ENCODE data around the gene NID2. TPM values are rescaled to one million over a fixed set of nuclear protein-coding genes. Genes with fewer than 3 reads are reported as not detected.

NID2 gene
- total RNA-seq, 1 donor from 2014 or later = 42.5 TPM

DNA sequence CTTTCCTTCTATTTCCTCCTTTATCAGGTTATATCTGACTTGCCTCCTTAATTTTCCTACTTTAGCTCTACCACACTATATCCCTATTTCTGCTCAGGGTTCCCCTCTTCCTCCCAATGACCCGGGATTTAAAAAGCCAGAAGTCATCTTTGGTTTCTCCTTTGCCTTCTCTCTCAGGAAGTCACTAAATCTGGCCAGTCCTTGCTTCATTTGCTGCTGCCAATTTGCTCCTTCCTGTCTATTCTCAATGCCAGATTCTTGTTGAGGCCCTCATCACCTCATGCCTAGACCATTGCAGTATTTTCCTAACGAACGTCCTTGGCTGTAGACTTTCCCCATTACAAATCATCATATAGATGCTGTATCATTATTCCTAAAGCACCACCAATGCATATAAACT, 26.5 kb upstream of the NID2 start:
- Mint-ChIP-seq H3K4me1 (peaks cover 9% of the 10 kb centered on the region), H3K4me3 (no peak overlapping the region), H3K9me3 (peaks cover 1% of the 10 kb centered on the region), H3K36me3 (ENCODE audit: low read depth) (no peaks in the 10 kb centered on the region), H3K27ac (ENCODE audit: unreplicated experiment) (no peak overlapping the region), H3K27me3 (ENCODE audit: low read depth) (no peaks in the 10 kb centered on the region)
- no peak for DNase-seq (ENCODE audit: low read depth, low spot score)
- TF ChIP-seq, protein P1, sequence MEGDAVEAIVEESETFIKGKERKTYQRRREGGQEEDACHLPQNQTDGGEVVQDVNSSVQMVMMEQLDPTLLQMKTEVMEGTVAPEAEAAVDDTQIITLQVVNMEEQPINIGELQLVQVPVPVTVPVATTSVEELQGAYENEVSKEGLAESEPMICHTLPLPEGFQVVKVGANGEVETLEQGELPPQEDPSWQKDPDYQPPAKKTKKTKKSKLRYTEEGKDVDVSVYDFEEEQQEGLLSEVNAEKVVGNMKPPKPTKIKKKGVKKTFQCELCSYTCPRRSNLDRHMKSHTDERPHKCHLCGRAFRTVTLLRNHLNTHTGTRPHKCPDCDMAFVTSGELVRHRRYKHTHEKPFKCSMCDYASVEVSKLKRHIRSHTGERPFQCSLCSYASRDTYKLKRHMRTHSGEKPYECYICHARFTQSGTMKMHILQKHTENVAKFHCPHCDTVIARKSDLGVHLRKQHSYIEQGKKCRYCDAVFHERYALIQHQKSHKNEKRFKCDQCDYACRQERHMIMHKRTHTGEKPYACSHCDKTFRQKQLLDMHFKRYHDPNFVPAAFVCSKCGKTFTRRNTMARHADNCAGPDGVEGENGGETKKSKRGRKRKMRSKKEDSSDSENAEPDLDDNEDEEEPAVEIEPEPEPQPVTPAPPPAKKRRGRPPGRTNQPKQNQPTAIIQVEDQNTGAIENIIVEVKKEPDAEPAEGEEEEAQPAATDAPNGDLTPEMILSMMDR (conservative IDR thresholded peaks at IDR 0.05) = no peak

DNA sequence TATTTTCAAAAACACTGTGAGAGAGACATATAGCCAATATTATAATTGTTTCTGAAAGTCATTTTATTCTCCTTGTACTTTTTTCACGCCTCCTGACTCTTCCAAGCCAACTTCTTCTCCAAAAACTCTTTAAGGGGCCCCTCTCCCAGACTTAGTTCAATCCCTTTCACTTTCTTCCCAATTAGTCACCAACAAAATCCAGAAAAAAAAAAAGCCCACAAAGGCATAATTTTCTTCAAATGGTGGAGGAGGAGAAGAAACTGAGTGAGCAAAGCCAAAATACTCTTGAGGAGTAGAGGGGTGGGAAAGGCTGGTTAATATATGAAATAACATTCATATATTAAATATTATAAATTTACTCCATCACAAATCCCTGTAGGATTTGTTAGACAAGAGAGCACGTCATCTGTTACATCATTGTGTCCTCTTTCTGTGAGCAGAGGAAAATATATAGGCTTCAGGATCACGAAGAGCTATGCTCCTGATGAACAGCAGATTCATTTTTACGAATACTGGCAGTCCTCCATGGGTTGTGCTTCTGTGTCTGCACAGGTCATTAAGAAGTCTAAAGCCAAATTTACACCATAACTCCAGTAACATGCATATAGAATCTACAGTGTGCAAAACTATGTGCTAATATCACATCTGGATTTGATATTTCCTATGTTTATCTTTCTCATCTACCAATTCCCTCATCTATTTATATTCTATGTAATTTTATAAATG, 25.9 kb upstream of the NID2 start:
- Mint-ChIP-seq H3K27me3 (ENCODE audit: low read depth) (no peaks in the 10 kb centered on the region), H3K27ac (ENCODE audit: unreplicated experiment) (no peak overlapping the region)

DNA sequence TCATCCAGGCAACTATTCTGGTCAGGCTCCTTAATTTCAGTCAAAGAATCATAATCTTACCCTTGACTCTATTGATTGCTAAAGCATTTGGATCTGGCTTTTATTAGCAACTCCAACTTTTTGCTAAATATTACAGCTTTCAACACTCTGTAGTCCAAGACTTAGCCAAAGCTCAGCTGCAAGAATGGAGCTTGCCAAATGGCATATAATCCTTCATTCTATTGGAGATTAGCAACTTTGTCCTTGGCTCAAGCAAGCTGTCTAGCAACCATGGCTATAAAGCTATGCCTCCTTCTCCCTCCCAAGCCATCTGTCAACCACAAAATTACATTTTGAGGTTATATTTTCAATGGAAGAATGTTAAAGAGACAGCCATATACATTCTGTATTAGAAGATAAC, 23.1 kb upstream of the NID2 start:
- H3K27ac Mint-ChIP-seq (ENCODE audit: unreplicated experiment) = no peak overlapping the region

More for the DNA sequence above, 25.9 kb upstream of the NID2 start:
- peaks cover 4% of the 10 kb centered on the region for H3K9me3 Mint-ChIP-seq
- H3K4me3 Mint-ChIP-seq = no peak overlapping the region
- TF ChIP-seq, protein P1 (conservative IDR thresholded peaks at IDR 0.05) = no peak
- H3K36me3 Mint-ChIP-seq (ENCODE audit: low read depth) = no peaks in the 10 kb centered on the region
- DNase-seq (ENCODE audit: low read depth, low spot score) = no peak
- H3K4me1 Mint-ChIP-seq = peaks cover 13% of the 10 kb centered on the region

DNA sequence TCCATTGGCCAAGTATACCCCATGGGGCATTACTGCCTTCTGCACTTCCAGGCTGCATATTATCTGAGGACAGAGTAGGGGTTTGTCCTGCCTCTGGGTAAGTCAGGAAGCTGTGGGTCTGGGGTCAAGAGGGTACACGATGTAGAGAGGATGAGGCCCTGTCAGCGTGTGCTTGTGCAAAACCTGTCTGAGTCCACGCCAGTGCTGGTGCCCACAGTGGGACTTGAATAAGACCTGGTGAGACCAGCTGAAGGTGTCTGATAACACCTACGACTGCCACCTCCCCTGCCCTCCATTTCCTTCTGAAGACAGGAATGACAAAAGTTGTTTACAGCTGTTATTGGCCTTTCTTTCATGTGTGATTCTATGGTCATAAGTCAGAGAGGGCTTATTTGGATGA, 22.1 kb upstream of the NID2 start:
- Mint-ChIP-seq H3K27ac (ENCODE audit: unreplicated experiment) (peak overlapping the region; percentile 57), H3K4me3 (no peak overlapping the region), H3K27me3 (ENCODE audit: low read depth) (no peaks in the 10 kb centered on the region), H3K9me3 (peaks cover 4% of the 10 kb centered on the region), H3K4me1 (peaks cover 20% of the 10 kb centered on the region), H3K36me3 (ENCODE audit: low read depth) (no peaks in the 10 kb centered on the region)
- TF ChIP-seq, protein P1 (conservative IDR thresholded peaks at IDR 0.05) = no peak
- no peak for DNase-seq (ENCODE audit: low read depth, low spot score)

More for the DNA sequence above, 23.1 kb upstream of the NID2 start:
- TF ChIP-seq, protein P1 (conservative IDR thresholded peaks at IDR 0.05) = no peak
- peaks cover 15% of the 10 kb centered on the region for H3K4me1 Mint-ChIP-seq
- no peaks in the 10 kb centered on the region for H3K27me3 Mint-ChIP-seq (ENCODE audit: low read depth)
- H3K4me3 Mint-ChIP-seq = no peak overlapping the region
- H3K36me3 Mint-ChIP-seq (ENCODE audit: low read depth) = no peaks in the 10 kb centered on the region
- DNase-seq (ENCODE audit: low read depth, low spot score) = no peak
- peaks cover 4% of the 10 kb centered on the region for H3K9me3 Mint-ChIP-seq

DNA sequence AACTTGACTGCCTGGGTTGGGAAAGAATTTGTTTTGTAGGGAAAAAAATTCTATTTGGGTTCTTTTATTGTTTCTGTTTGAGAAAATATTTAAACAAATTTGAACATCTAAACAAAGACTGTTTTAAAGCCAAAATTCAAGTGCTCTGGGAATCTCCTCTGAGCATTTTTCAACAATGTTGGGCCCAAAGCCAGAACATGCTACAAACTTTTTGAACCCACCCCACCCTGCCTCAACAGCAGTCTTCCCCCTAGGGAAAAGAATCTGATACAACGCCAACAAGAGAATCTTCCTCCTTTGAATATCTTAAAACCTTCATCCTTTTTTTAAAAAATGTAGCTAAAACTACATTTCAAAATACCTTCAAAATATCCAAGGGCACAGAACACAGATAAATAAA, 20.4 kb upstream of the NID2 start:
- TF ChIP-seq, protein P1 (conservative IDR thresholded peaks at IDR 0.05) = no peak
- H3K4me3 Mint-ChIP-seq = no peak overlapping the region
- H3K9me3 Mint-ChIP-seq = peaks cover 11% of the 10 kb centered on the region
- no peak for DNase-seq (ENCODE audit: low read depth, low spot score)
- no peaks in the 10 kb centered on the region for H3K36me3 Mint-ChIP-seq (ENCODE audit: low read depth)
- no peaks in the 10 kb centered on the region for H3K27me3 Mint-ChIP-seq (ENCODE audit: low read depth)
- H3K27ac Mint-ChIP-seq (ENCODE audit: unreplicated experiment) = no peak overlapping the region
- peaks cover 20% of the 10 kb centered on the region for H3K4me1 Mint-ChIP-seq
